ENCODE measurements around the gene DSCAM. TPM values are rescaled to one million over a fixed set of nuclear protein-coding genes. Genes with fewer than 3 reads are reported as not detected.

Gene DSCAM
- total and polyA plus RNA-seq, 2 experiments from 2014 or later, result 0.07 TPM; not detected in 1

DNA sequence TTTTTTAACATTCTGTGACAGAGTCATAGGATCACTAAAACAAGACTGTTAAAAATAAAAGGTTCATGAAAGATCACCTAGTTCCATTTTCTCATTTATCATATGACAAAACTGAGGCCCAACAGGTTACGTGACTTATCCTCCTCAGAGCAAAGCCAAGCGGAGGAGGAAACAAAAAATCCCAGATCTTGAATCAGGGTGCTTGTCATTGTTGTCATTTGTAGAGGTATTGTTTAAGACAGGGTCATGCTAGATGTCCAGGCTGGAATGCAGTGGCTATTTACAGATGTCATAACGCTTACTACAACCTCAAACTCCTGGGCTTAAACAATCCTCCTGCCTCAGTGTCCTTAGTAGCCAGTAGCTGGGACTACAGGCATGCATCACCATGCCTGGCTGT lies 293.2 kb downstream of the DSCAM start:
- Histone ChIP-seq H4K20me1 (replicated peaks; ENCODE audit: insufficient read depth) (no peaks in the 10 kb centered on the region), H3K9me2 (ENCODE audit: insufficient read depth) (no peaks in the 10 kb centered on the region; the same call in 1 of the 2 replicates), H3F3A (replicated peaks; ENCODE audit: low read depth) (no peaks in the 10 kb centered on the region), H3K79me2 (replicated peaks; ENCODE audit: insufficient read depth) (no peaks in the 10 kb centered on the region), H3K27ac (ENCODE audit: low read depth) (no peak overlapping the region), H3K4me1 (ENCODE audit: insufficient read depth) (no peaks in the 10 kb centered on the region), H3K36me3 (ENCODE audit: insufficient read depth) (0 out of 2 replicates have a peak, but pooled peaks cover 4% of the 10 kb centered on the region), H2AFZ (no peak overlapping the region), H3K4me3 (no peak overlapping the region), H3K27me3 (ENCODE audit: insufficient read depth) (no peaks in the 10 kb centered on the region), H3K4me2 (no peak overlapping the region)
- Mint-ChIP-seq H3K27ac (no peak overlapping the region), H3K4me3 (no peak overlapping the region), H3K9me3 (peaks cover 78% of the 10 kb centered on the region), H3K36me3 (ENCODE audit: low read depth) (peaks cover 30% of the 10 kb centered on the region; the same call in 2 of the 3 replicates), H3K4me1 (no peaks in the 10 kb centered on the region), H3K27me3 (ENCODE audit: insufficient read depth, low read depth, poor library complexity) (peaks cover 3% of the 10 kb centered on the region)
- DNase-seq (ENCODE audit: low spot score) (no peak), ATAC-seq (no peak)
- TF ChIP-seq NANOG (IDR thresholded peaks at IDR 0.05; ENCODE audit: borderline replicate concordance) (no peak), JUNB (IDR thresholded peaks at IDR 0.05; ENCODE audit: unreplicated experiment) (no peak), CREB1 (CRISPR knock-in tag; IDR thresholded peaks at IDR 0.05; ENCODE audit: low read depth) (no peak), STAT1 (IDR thresholded peaks at IDR 0.05; ENCODE audit: unreplicated experiment) (no peak), EZH2phosphoT487 (IDR thresholded peaks at IDR 0.05; ENCODE audit: unreplicated experiment) (no peak), EZH2 (IDR thresholded peaks at IDR 0.05; ENCODE audit: low read depth, unreplicated experiment) (no peak), ZNF331 (CRISPR knock-in tag; IDR thresholded peaks at IDR 0.05; ENCODE audit: low read depth) (no peak), POLR2AphosphoS5 (IDR thresholded peaks at IDR 0.05; ENCODE audit: low read depth) (no peak), ZNF114 (CRISPR knock-in tag; IDR thresholded peaks at IDR 0.05) (no peak)
- TF ChIP-seq, protein P1, sequence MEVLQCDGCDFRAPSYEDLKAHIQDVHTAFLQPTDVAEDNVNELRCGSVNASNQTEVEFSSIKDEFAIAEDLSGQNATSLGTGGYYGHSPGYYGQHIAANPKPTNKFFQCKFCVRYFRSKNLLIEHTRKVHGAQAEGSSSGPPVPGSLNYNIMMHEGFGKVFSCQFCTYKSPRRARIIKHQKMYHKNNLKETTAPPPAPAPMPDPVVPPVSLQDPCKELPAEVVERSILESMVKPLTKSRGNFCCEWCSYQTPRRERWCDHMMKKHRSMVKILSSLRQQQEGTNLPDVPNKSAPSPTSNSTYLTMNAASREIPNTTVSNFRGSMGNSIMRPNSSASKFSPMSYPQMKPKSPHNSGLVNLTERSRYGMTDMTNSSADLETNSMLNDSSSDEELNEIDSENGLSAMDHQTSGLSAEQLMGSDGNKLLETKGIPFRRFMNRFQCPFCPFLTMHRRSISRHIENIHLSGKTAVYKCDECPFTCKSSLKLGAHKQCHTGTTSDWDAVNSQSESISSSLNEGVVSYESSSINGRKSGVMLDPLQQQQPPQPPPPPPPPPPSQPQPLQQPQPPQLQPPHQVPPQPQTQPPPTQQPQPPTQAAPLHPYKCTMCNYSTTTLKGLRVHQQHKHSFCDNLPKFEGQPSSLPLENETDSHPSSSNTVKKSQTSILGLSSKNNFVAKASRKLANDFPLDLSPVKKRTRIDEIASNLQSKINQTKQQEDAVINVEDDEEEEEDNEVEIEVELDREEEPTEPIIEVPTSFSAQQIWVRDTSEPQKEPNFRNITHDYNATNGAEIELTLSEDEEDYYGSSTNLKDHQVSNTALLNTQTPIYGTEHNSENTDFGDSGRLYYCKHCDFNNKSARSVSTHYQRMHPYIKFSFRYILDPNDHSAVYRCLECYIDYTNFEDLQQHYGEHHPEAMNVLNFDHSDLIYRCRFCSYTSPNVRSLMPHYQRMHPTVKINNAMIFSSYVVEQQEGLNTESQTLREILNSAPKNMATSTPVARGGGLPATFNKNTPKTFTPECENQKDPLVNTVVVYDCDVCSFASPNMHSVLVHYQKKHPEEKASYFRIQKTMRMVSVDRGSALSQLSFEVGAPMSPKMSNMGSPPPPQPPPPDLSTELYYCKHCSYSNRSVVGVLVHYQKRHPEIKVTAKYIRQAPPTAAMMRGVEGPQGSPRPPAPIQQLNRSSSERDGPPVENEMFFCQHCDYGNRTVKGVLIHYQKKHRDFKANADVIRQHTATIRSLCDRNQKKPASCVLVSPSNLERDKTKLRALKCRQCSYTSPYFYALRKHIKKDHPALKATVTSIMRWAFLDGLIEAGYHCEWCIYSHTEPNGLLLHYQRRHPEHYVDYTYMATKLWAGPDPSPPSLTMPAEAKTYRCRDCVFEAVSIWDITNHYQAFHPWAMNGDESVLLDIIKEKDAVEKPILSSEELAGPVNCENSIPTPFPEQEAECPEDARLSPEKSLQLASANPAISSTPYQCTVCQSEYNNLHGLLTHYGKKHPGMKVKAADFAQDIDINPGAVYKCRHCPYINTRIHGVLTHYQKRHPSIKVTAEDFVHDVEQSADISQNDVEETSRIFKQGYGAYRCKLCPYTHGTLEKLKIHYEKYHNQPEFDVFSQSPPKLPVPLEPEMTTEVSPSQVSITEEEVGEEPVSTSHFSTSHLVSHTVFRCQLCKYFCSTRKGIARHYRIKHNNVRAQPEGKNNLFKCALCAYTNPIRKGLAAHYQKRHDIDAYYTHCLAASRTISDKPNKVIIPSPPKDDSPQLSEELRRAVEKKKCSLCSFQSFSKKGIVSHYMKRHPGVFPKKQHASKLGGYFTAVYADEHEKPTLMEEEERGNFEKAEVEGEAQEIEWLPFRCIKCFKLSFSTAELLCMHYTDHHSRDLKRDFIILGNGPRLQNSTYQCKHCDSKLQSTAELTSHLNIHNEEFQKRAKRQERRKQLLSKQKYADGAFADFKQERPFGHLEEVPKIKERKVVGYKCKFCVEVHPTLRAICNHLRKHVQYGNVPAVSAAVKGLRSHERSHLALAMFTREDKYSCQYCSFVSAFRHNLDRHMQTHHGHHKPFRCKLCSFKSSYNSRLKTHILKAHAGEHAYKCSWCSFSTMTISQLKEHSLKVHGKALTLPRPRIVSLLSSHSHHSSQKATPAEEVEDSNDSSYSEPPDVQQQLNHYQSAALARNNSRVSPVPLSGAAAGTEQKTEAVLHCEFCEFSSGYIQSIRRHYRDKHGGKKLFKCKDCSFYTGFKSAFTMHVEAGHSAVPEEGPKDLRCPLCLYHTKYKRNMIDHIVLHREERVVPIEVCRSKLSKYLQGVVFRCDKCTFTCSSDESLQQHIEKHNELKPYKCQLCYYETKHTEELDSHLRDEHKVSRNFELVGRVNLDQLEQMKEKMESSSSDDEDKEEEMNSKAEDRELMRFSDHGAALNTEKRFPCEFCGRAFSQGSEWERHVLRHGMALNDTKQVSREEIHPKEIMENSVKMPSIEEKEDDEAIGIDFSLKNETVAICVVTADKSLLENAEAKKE (CRISPR knock-in tag; IDR thresholded peaks at IDR 0.05), result no peak
- TF ChIP-seq, protein P2, sequence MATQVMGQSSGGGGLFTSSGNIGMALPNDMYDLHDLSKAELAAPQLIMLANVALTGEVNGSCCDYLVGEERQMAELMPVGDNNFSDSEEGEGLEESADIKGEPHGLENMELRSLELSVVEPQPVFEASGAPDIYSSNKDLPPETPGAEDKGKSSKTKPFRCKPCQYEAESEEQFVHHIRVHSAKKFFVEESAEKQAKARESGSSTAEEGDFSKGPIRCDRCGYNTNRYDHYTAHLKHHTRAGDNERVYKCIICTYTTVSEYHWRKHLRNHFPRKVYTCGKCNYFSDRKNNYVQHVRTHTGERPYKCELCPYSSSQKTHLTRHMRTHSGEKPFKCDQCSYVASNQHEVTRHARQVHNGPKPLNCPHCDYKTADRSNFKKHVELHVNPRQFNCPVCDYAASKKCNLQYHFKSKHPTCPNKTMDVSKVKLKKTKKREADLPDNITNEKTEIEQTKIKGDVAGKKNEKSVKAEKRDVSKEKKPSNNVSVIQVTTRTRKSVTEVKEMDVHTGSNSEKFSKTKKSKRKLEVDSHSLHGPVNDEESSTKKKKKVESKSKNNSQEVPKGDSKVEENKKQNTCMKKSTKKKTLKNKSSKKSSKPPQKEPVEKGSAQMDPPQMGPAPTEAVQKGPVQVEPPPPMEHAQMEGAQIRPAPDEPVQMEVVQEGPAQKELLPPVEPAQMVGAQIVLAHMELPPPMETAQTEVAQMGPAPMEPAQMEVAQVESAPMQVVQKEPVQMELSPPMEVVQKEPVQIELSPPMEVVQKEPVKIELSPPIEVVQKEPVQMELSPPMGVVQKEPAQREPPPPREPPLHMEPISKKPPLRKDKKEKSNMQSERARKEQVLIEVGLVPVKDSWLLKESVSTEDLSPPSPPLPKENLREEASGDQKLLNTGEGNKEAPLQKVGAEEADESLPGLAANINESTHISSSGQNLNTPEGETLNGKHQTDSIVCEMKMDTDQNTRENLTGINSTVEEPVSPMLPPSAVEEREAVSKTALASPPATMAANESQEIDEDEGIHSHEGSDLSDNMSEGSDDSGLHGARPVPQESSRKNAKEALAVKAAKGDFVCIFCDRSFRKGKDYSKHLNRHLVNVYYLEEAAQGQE (IDR thresholded peaks at IDR 0.05; ENCODE audit: unreplicated experiment), result no peak
- TF ChIP-seq, protein P3, sequence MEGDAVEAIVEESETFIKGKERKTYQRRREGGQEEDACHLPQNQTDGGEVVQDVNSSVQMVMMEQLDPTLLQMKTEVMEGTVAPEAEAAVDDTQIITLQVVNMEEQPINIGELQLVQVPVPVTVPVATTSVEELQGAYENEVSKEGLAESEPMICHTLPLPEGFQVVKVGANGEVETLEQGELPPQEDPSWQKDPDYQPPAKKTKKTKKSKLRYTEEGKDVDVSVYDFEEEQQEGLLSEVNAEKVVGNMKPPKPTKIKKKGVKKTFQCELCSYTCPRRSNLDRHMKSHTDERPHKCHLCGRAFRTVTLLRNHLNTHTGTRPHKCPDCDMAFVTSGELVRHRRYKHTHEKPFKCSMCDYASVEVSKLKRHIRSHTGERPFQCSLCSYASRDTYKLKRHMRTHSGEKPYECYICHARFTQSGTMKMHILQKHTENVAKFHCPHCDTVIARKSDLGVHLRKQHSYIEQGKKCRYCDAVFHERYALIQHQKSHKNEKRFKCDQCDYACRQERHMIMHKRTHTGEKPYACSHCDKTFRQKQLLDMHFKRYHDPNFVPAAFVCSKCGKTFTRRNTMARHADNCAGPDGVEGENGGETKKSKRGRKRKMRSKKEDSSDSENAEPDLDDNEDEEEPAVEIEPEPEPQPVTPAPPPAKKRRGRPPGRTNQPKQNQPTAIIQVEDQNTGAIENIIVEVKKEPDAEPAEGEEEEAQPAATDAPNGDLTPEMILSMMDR (conservative IDR thresholded peaks at IDR 0.05; ENCODE audit: low read depth in 2 of 2), result no peak
- TF ChIP-seq, protein P4, sequence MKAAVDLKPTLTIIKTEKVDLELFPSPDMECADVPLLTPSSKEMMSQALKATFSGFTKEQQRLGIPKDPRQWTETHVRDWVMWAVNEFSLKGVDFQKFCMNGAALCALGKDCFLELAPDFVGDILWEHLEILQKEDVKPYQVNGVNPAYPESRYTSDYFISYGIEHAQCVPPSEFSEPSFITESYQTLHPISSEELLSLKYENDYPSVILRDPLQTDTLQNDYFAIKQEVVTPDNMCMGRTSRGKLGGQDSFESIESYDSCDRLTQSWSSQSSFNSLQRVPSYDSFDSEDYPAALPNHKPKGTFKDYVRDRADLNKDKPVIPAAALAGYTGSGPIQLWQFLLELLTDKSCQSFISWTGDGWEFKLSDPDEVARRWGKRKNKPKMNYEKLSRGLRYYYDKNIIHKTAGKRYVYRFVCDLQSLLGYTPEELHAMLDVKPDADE (IDR thresholded peaks at IDR 0.05), result no peak

Data from GM23338 (cell line).